ENCODE measurements around the gene PEX11G. TPM values are rescaled to one million over a fixed set of nuclear protein-coding genes. Genes with fewer than 3 reads are reported as not detected.

The PEX11G gene
- total and polyA plus RNA-seq, 2 of the 8 experiments (the other 6 are each of a cell fraction or from before 2014, with no cell fraction given) = 2.1 to 4.3 TPM

DNA sequence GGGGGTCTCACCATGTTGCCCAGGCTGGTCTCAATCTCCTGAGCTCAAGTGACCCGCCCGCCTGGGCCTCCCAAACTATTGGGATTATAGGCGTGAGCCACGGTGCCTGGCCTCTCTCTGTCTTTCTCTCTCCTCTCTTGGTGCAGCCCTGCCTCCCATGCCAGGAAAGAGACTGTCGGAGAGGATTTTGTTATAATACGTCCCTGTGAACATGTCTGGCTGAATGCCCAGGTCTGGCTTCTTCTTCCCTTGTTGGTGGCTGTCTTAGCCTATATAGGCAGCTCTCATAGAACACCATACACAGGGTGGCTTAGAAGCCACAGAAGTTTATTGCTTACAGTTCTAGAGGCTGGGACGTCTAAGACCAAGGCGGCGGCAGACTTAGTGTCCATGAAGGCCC is 46.4 kb downstream of the PEX11G start:
- Histone ChIP-seq H3K9ac (replicated peaks in 1 of 4; ENCODE audit: extremely low read depth in 1 of 4, low read depth in 3 of 4, low read length in 3 of 4) (no peak overlapping the region), H3K27me3 (replicated peaks in 1 of 4; ENCODE audit: control insufficient read depth in 3 of 4, extremely low read depth in 1 of 4, insufficient read depth in 3 of 4, low read length in 3 of 4) (no peaks in the 10 kb centered on the region), H3K23ac (ENCODE audit: insufficient read length) (no peak overlapping the region), H2BK12ac (ENCODE audit: low read depth, low read length) (no peak overlapping the region), H4K8ac (ENCODE audit: extremely low read depth, insufficient read depth, low read length) (no peak overlapping the region), H4K5ac (ENCODE audit: insufficient read length, low read depth, low read length) (no peak overlapping the region), H3K9me3 (ENCODE audit: insufficient read depth in 2 of 2, low read depth in 1 of 2, low read length in 1 of 2) (no peaks in the 10 kb centered on the region), H4K91ac (replicated peaks; ENCODE audit: insufficient read length, low read length) (no peak overlapping the region), H2BK15ac (ENCODE audit: low read length) (no peak overlapping the region), H2AK5ac (ENCODE audit: low read depth, low read length) (no peak overlapping the region), H3K23me2 (ENCODE audit: low read depth, low read length) (no peaks in the 10 kb centered on the region), H3K4me2 (ENCODE audit: insufficient read depth in 1 of 2, low read depth in 2 of 2, low read length in 2 of 2) (no peak overlapping the region), H3K79me2 (ENCODE audit: control insufficient read depth in 1 of 2, insufficient read depth in 2 of 2, low read length in 2 of 2) (no peaks in the 10 kb centered on the region), H3K79me1 (ENCODE audit: low read depth, low read length) (no peaks in the 10 kb centered on the region), H3K36me3 (ENCODE audit: control insufficient read depth in 2 of 4, insufficient read depth in 4 of 4, low read length in 3 of 4) (peaks cover 11 to 36% (median 25%) of the 10 kb centered on the region in 4 experiments; a peak in 7 of 8 replicates), H2BK20ac (ENCODE audit: low read length) (no peak overlapping the region), H3K14ac (ENCODE audit: insufficient read length) (no peak overlapping the region), H3K56ac (replicated peaks; ENCODE audit: insufficient read length, low read depth, low read length) (no peak overlapping the region), H4K20me1 (replicated peaks in 1 of 2; ENCODE audit: control insufficient read depth in 1 of 2, insufficient read depth in 2 of 2, low read length in 2 of 2) (no peaks in the 10 kb centered on the region), H3K18ac (ENCODE audit: extremely low read depth, low read length) (no peak overlapping the region), H3K27ac (ENCODE audit: low read depth, low read length) (no peak overlapping the region), H2AFZ (ENCODE audit: low read length) (no peak overlapping the region), H3K4me1 (replicated peaks in 1 of 4; ENCODE audit: control insufficient read depth in 3 of 4, insufficient read depth in 4 of 4, low read length in 3 of 4) (no peaks in the 10 kb centered on the region; a peak in 1 of 7 replicates), H3K4ac (replicated peaks; ENCODE audit: insufficient read length, low read depth, low read length) (no peak overlapping the region), H3K4me3 (ENCODE audit: extremely low read depth in 1 of 4, insufficient read depth in 2 of 4, low read depth in 3 of 4, low read length in 4 of 4) (no peak overlapping the region), H2BK120ac (replicated peaks; ENCODE audit: low read depth, low read length) (no peak overlapping the region), H2BK5ac (ENCODE audit: low read depth, low read length) (no peak overlapping the region)
- ChIA-PET CTCF (ENCODE audit: partially characterized antibody) (no interaction called here), POLR2A (ENCODE audit: partially characterized antibody) (no interaction called here)
- DNase-seq (ENCODE audit: low read depth in 1 of 2, low spot score in 2 of 2) (no peak), FAIRE-seq (no peak)
- WGBS, 2 experiments (ENCODE audit: extremely low coverage in 1 of 2, insufficient coverage in 1 of 2, insufficient read length in 1 of 2, insufficient replicate concordance in 2 of 2, low coverage in 1 of 2, low lambda C conversion rate in 2 of 2, missing lambda C conversion rate in 1 of 2) = 96% methylated on average over 5 of the region's 9 CpGs; no CpG with 5 or more reads in 1 of the 2 experiments
- TF ChIP-seq TAF7 (optimal IDR thresholded peaks at IDR 0.05; ENCODE audit: borderline replicate concordance, low read depth, low read length) (no peak), TBP (IDR thresholded peaks at IDR 0.05; ENCODE audit: low read depth, low read length) (no peak), KDM4A (IDR thresholded peaks at IDR 0.05; ENCODE audit: low read depth, low read length, severe bottlenecking) (no peak), JUN (IDR thresholded peaks at IDR 0.05; ENCODE audit: low read depth, low read length) (no peak), SIN3A (conservative IDR thresholded peaks at IDR 0.05 in 1 of 2, IDR thresholded peaks at IDR 0.05 in 1 of 2; ENCODE audit: low read depth in 1 of 2, low read length in 2 of 2) (no peak), CTBP2 (IDR thresholded peaks at IDR 0.05; ENCODE audit: borderline replicate concordance, insufficient read depth, insufficient read length, low read length) (no peak), SRF (IDR thresholded peaks at IDR 0.05; ENCODE audit: low read depth, low read length) (no peak), EZH2 (IDR thresholded peaks at IDR 0.05; ENCODE audit: low read depth, low read length, severe bottlenecking) (no peak)
